ENCODE measurements around the gene APOC3. TPM values are rescaled to one million over a fixed set of nuclear protein-coding genes. Genes with fewer than 3 reads are reported as not detected.

The APOC3 gene
- total and polyA plus RNA-seq, 2 experiments from 2014 or later = not detected

- TF ChIP-seq ZNF462 (CRISPR knock-in tag; IDR thresholded peaks at IDR 0.05) (no peak), ZNF114 (CRISPR knock-in tag; IDR thresholded peaks at IDR 0.05) (no peak), POLR2AphosphoS5 (IDR thresholded peaks at IDR 0.05; ENCODE audit: low read depth) (no peak)
These were observed 25.7 kb downstream of the APOC3 start (continued) for GRCh38 chr11:116855413-116855812.

GRCh38 chr11:116856423-116856822, 26.7 kb downstream of the APOC3 start:
- H3K4me3 Mint-ChIP-seq = no peak overlapping the region
- no peak overlapping the region for H3K27ac Mint-ChIP-seq
- H3K4me2 ChIP-seq = no peak overlapping the region
- H3K79me2 ChIP-seq (replicated peaks; ENCODE audit: insufficient read depth) = no peaks in the 10 kb centered on the region
- H3K4me3 ChIP-seq = no peak overlapping the region
- no peaks in the 10 kb centered on the region for H3K4me1 ChIP-seq (ENCODE audit: insufficient read depth)
- H3K27me3 ChIP-seq (ENCODE audit: insufficient read depth) = no peaks in the 10 kb centered on the region
- H3K36me3 ChIP-seq (ENCODE audit: insufficient read depth) = peaks cover 12% of the 10 kb centered on the region; the same call in 1 of the 2 replicates
- H3K27me3 Mint-ChIP-seq (ENCODE audit: insufficient read depth, low read depth, poor library complexity) = peaks cover 2% of the 10 kb centered on the region
- H3K9me3 Mint-ChIP-seq = no peaks in the 10 kb centered on the region
- H3K9me2 ChIP-seq (ENCODE audit: insufficient read depth) = no peaks in the 10 kb centered on the region
- H2AFZ ChIP-seq = no peak overlapping the region
- peaks cover 17% of the 10 kb centered on the region for H3K36me3 Mint-ChIP-seq (ENCODE audit: low read depth)
- H4K20me1 ChIP-seq (replicated peaks; ENCODE audit: insufficient read depth) = no peaks in the 10 kb centered on the region
- ATAC-seq = no peak
- H3K4me1 Mint-ChIP-seq = no peaks in the 10 kb centered on the region
- H3F3A ChIP-seq (replicated peaks; ENCODE audit: low read depth) = no peaks in the 10 kb centered on the region
- no peak overlapping the region for H3K27ac ChIP-seq (ENCODE audit: low read depth)
- DNase-seq (ENCODE audit: low spot score) = no peak
- no peak for TF ChIP-seq CTCF (conservative IDR thresholded peaks at IDR 0.05; ENCODE audit: low read depth in 2 of 2)
- TF ChIP-seq ZNF331 (CRISPR knock-in tag; IDR thresholded peaks at IDR 0.05; ENCODE audit: low read depth) = no peak
- TF ChIP-seq ZNF462 (CRISPR knock-in tag; IDR thresholded peaks at IDR 0.05) = no peak
- TF ChIP-seq, protein P1, sequence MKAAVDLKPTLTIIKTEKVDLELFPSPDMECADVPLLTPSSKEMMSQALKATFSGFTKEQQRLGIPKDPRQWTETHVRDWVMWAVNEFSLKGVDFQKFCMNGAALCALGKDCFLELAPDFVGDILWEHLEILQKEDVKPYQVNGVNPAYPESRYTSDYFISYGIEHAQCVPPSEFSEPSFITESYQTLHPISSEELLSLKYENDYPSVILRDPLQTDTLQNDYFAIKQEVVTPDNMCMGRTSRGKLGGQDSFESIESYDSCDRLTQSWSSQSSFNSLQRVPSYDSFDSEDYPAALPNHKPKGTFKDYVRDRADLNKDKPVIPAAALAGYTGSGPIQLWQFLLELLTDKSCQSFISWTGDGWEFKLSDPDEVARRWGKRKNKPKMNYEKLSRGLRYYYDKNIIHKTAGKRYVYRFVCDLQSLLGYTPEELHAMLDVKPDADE (IDR thresholded peaks at IDR 0.05) = no peak

Measured in GM23338 (cell line).